Anterior cingulate cortex (tissue), 58 donors: ENCODE measurements around the gene ATP5PB.

Source experiments
- DNase-seq, 58 donors: peaks; one replicate each; lab custom pipeline; 2025; lab: John Stamatoyannopoulos, UW

ATP5PB gene, protein sequence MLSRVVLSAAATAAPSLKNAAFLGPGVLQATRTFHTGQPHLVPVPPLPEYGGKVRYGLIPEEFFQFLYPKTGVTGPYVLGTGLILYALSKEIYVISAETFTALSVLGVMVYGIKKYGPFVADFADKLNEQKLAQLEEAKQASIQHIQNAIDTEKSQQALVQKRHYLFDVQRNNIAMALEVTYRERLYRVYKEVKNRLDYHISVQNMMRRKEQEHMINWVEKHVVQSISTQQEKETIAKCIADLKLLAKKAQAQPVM

GRCh38 chr1:111448918-111449702 is at the start of gene ATP5PB, which contains the start of gene WDR77:
ATP5PB (plus strand) TSS chr1:111449464; CDS start chr1:111449542, 78 bp downstream.
WDR77 (minus strand) TSS chr1:111449256; CDS start chr1:111449169, 87 bp downstream.
- DNase-seq: peak; percentile 49 to 98 (median 90)

GRCh38 chr1:111399792-111400610 is 49.3 kb upstream of the ATP5PB start:
- DNase-seq: peak in 28 of 58 donors; percentile 1 to 69 (median 12)

DNA sequence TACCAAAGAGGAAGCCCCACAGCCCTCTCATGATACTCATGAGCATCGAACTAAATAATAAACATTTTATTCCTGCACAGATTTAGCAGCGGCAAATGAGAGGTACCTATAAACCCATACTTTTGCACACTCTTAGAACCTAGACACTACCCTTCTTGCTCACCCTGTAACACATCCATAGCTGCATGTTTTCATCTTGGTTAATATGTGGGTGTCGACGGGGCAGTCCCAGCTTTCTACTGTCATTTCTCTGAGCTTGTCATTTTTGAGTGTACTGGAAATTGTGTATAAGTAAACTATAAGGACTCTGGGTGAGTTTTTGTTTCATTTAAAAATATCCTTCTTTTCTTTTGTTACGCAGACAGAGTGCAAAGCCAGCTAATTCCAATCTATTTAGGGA is 47.2 kb upstream of the ATP5PB start:
- no peak for DNase-seq

GRCh38 chr1:111404588-111404987 is 44.7 kb upstream of the ATP5PB start:
- no peak for DNase-seq

DNA sequence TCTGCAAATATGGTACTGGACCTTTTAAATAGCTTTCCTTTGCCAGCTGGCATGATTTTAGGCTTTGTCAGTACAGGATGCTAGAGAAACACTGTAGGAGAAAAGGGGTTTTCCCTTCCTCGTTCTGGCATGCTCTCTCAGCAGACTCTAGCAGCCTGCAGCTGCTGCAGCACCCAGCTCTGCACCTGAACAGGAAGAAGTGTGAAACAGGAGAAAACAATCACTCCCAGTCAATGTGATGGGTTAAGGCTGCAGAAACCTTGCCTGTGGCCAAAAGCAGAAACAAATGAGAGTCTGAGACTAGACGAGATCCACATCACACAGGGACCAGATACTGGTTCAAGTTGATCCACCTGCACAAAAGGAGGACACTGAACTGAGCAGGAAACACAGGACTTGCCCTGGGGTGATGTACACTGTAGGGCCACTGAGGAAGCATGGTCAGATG is 42.9 kb upstream of the ATP5PB start:
- DNase-seq: peak in 1 of 58 donors; percentile 6

- DNase-seq: no peak
Measured at GRCh38 chr1:111407301-111407700, 42.0 kb upstream of the ATP5PB start.

DNA sequence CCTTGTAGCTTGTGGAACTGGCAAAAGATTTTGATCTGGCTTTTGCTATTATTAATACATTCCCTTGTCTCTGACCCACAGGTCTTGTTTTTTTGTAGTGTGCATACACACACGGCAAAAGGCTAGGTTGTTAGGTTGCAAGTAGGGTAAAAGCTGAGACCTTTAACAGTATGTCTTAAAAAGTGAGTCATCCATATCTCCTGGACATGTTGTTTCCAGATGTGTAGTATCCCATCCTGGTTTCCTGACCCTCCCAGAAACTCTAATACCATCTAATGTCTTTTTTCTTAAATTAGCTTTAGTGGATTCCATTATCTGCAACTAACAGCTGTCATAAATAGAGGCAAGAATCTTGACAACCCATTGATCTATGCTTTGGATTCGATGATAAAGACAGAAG is 36.4 kb upstream of the ATP5PB start:
- no peak for DNase-seq

DNA sequence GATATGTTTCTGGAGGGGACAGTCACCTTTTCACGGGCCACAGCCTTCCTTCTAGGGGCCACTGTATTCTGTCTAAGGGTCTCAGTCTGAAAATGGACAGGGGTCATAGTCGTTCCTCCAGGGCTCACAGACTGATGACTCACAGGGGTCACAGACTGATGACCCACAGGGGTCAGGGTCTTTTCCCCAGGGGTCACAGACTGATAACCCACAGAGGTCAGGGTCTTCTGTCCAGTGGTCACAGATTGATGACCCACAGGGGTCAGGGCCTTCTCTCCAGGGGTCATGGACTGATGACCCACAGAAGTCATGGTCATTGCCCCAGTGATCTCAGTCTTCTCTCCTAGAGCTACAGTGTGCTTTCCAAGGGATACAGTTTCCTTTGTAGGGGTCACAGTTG is 34.5 kb upstream of the ATP5PB start:
- no peak for DNase-seq

DNA sequence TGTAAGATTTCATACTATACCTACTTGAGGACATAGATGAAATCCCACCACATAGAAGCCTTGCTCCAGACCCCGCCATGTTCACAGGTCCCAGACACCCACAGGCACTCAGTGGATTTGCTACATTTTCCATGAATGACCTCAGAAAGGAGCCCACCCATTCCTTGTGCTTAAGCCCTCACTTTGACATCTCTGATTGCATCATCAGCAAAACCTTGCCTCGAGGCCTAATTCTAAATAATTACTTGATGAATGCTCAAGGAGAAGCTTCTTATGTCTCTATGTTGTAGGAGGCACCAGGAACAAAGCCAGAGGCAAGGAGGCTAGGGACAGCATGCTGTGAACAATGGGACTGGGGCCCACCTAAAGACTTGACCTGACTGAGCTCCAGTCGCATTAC is 33.8 kb upstream of the ATP5PB start:
- no peak for DNase-seq

- DNase-seq: no peak
Measured at GRCh38 chr1:111417755-111418154, 31.5 kb upstream of the ATP5PB start.

- DNase-seq: no peak
Measured at GRCh38 chr1:111419037-111419436, 30.2 kb upstream of the ATP5PB start.

DNA sequence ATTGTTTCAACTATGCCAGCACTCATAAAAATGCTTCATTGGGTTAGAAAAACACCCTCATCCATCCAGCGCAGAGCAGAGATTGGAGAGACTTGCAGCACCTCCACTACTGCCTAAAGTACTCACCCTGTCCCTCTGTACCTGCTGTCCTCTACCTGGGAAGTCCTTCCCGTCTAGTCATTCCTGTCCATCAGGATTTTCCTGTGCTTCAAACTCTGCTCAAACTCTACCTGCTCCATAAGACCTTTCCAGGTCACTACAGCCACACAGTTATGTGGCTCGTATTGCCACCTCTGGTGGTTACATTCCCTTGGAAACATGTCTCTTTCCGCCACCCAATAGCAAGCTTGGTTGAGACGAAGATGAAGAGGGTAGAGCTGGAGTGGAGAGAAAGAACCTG is 28.9 kb upstream of the ATP5PB start:
- no peak for DNase-seq

- DNase-seq: no peak
Measured at GRCh38 chr1:111422546-111423391, 26.5 kb upstream of the ATP5PB start.

- no peak for DNase-seq
Measured at GRCh38 chr1:111424281-111424680, 25.0 kb upstream of the ATP5PB start.

GRCh38 chr1:111436726-111437125 is 12.5 kb upstream of the ATP5PB start:
- no peak for DNase-seq

DNA sequence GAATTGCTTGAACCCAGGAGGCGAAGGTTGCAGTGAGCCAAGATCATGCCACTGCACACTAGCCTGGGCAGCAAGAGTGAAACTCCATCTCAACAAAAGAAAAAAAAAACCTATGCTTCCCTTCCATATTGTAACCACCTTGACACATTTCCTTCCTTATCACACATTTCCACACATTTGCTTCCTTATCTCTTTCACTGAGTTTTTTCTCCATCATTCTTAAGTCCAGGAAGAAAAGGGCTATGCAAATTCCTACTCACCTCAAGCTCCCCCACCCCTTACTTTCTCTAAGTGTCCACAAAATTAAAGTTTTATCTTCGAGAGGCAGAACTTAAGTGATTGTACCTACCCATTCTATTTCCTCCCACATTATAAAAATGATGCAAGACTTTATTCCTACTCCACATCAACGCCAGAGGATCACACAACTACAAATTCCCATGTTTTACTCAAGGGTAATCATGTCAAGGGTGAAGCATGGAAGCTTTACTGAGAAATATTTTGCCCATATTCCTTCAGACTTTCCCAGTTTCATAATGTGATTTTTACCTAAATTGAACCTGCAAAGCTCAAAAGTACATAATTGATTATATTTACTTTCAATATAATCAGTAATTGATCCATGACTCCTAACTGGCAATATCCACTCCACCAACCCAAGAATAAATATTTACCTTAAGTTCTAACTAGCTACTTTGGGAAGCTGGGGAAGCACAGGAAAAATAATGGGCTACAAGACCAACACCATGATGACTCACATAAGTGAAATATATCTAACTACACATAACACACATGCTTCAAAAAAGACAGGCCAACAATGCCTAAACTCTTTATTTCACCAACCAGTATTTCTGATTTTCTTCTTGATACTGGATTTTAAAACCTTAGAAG is 9.6 kb upstream of the ATP5PB start:
- no peak for DNase-seq

DNA sequence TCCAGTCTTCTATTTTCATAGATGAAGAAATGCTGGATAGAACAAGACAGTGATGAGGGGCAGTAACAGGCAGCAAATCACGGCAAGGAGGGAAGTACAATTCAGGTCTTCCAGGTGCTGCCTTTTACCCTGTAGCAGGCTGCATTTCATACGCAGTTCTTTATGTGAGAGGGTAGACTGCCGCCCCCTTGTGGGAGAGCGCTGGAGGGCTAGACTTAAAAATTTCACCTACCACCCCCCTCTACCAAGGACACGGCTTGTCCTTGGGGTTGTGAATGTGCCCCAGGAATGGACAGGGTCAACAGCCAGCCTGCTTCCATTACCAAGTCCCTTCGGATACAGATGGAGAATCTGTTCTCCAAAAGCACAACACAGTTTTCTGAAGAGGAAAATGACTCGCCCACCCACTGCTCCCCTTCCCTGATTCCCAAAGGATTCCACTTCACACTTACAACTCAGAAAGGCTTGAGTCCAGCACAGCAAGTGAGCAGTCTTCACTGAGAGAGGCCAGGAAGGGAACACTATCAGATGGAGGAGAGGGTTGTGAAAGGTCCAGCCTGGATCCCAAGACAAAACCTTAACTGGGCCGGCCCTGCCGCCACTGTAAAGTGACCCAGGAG is 7.6 kb upstream of the ATP5PB start:
- DNase-seq: peak in 3 of 58 donors; percentile 0 to 3 (median 1)

- DNase-seq: no peak
Measured at GRCh38 chr1:111442457-111442856, 6.8 kb upstream of the ATP5PB start.
